ENCODE data around the gene CASP8.
"Not testable (repeated sequence)": the region's sequence is repeated elsewhere in the genome, so short reads cannot be mapped to it uniquely, and the experiment has no call there.

Gene CASP8

GRCh38 chr2:201260302-201260800, at the start of gene CASP8:
CASP8 (plus strand) TSS chr2:201260536; CDS start chr2:201266487, 5,951 bp downstream.
- peak; percentile 70 for DNase-seq

- DNase-seq, result no peak
These were observed 44.4 kb upstream of the CASP8 start for GRCh38 chr2:201215963-201216362.

GRCh38 chr2:201216918-201217317, 43.4 kb upstream of the CASP8 start:
- DNase-seq, result no peak

- DNase-seq, result no peak
These were observed 41.6 kb upstream of the CASP8 start for GRCh38 chr2:201218780-201219179.

- no peak for DNase-seq
These were observed 40.8 kb upstream of the CASP8 start for GRCh38 chr2:201219328-201220096.

GRCh38 chr2:201220102-201220570, 40.2 kb upstream of the CASP8 start:
- DNase-seq, result no peak

GRCh38 chr2:201223089-201224073, 37.0 kb upstream of the CASP8 start:
- DNase-seq, result no peak

- no peak for DNase-seq
These were observed 31.9 kb upstream of the CASP8 start for GRCh38 chr2:201228271-201228911.

GRCh38 chr2:201228912-201229290, 31.4 kb upstream of the CASP8 start:
- no peak for DNase-seq

- DNase-seq, result peak; percentile 86
These were observed 28.4 kb upstream of the CASP8 start for GRCh38 chr2:201231781-201232466.

- DNase-seq, result no peak
These were observed 27.9 kb upstream of the CASP8 start for GRCh38 chr2:201232467-201232815.

GRCh38 chr2:201233192-201233811, 27.0 kb upstream of the CASP8 start:
- peak; percentile 75 for DNase-seq

GRCh38 chr2:201233812-201234662, 26.3 kb upstream of the CASP8 start:
- peak; percentile 39 for DNase-seq

GRCh38 chr2:201234663-201235135, 25.6 kb upstream of the CASP8 start:
- no peak for DNase-seq

- peak; percentile 21 for DNase-seq
These were observed 24.2 kb upstream of the CASP8 start for GRCh38 chr2:201235860-201236811.

- DNase-seq, result no peak
These were observed 22.7 kb upstream of the CASP8 start for GRCh38 chr2:201237486-201238123.

GRCh38 chr2:201239167-201239935, 21.0 kb upstream of the CASP8 start:
- not testable (repeated sequence) for DNase-seq

All from NK-92 treated with Interleukin-12 subunit alpha and Interleukin-12 subunit beta, amount 100 ng/mL, for 24 hours (cell line).